Panc1 (cell line): Measurements from ENCODE around the gene AURKB.

Source experiments
- POLR2AphosphoS5 ChIP-seq: IDR thresholded peaks from 2 replicates; pipeline ENCODE4 v1.6.1; 2012; ENCODE audit warnings: mild to moderate bottlenecking, low read depth, low read length, moderate library complexity
- SIN3A ChIP-seq: IDR thresholded peaks from 2 replicates; pipeline ENCODE4 v1.6.1; 2012; ENCODE audit warnings: low read depth, mild to moderate bottlenecking, low read length, moderate library complexity, borderline replicate concordance; ENCODE audit not compliant: insufficient read depth
- TCF7L2 ChIP-seq: IDR thresholded peaks from 2 replicates; pipeline ENCODE4 v1.6.1; 2011; ENCODE audit warnings: mild to moderate bottlenecking, low read depth, low read length, inconsistent platforms
- TF ChIP-seq, protein P1 (sequence below): fragments of 450-650 bp; IDR thresholded peaks from 2 replicates; pipeline ENCODE4 v1.5.1; 2017; ENCODE audit warnings: mild to moderate bottlenecking
- TF ChIP-seq, protein P2 (sequence below), 2 experiments: IDR thresholded peaks; 2 replicates each; pipeline ENCODE4 v1.6.1; 2011 to 2012; ENCODE audit warnings: low read depth in 2 of 2, control low read depth in 1 of 2, low read length in 1 of 2, mild to moderate bottlenecking in 1 of 2, moderate library complexity in 1 of 2; ENCODE audit not compliant: insufficient read depth in 1 of 2

DNA sequence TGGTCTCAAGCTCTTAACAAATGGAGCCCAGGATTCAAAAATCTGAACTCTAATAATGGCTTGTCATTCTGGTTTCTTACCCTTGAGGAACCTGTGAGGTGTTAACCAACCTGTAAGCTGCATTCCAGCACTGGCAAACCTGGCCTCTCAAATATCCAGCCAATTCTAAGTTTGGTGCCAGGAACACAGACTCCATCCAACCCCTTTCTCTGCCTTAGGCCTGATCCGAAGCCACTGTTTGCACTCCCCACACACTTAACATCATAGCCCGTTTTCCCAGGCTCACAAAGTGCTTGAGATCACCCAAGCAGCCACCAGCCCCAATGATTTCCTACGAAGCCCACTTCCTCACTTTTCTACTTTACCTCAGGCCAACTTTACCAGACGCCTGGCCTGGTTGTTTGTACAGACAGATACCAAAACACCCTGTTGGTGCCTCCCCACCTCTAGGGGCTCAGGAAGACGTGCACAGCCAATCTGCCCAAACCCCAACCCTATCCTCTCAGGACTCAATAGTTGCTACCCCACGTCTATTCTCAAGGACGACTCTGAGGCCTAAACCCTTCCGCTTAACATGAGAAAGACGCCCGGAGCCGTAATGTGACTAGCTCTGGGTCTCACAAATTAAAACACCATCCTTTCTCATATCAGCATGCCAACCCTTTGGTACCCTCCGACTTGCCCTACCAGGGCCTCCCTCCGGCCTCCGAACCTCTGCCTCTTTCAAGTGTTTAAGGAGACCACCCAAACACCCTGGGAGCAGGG lies 55.0 kb downstream of the AURKB start:
- TF ChIP-seq, protein P1, sequence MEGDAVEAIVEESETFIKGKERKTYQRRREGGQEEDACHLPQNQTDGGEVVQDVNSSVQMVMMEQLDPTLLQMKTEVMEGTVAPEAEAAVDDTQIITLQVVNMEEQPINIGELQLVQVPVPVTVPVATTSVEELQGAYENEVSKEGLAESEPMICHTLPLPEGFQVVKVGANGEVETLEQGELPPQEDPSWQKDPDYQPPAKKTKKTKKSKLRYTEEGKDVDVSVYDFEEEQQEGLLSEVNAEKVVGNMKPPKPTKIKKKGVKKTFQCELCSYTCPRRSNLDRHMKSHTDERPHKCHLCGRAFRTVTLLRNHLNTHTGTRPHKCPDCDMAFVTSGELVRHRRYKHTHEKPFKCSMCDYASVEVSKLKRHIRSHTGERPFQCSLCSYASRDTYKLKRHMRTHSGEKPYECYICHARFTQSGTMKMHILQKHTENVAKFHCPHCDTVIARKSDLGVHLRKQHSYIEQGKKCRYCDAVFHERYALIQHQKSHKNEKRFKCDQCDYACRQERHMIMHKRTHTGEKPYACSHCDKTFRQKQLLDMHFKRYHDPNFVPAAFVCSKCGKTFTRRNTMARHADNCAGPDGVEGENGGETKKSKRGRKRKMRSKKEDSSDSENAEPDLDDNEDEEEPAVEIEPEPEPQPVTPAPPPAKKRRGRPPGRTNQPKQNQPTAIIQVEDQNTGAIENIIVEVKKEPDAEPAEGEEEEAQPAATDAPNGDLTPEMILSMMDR = no peak
- TF ChIP-seq POLR2AphosphoS5 (no peak), TCF7L2 (no peak), SIN3A (no peak)
- TF ChIP-seq, protein P2, sequence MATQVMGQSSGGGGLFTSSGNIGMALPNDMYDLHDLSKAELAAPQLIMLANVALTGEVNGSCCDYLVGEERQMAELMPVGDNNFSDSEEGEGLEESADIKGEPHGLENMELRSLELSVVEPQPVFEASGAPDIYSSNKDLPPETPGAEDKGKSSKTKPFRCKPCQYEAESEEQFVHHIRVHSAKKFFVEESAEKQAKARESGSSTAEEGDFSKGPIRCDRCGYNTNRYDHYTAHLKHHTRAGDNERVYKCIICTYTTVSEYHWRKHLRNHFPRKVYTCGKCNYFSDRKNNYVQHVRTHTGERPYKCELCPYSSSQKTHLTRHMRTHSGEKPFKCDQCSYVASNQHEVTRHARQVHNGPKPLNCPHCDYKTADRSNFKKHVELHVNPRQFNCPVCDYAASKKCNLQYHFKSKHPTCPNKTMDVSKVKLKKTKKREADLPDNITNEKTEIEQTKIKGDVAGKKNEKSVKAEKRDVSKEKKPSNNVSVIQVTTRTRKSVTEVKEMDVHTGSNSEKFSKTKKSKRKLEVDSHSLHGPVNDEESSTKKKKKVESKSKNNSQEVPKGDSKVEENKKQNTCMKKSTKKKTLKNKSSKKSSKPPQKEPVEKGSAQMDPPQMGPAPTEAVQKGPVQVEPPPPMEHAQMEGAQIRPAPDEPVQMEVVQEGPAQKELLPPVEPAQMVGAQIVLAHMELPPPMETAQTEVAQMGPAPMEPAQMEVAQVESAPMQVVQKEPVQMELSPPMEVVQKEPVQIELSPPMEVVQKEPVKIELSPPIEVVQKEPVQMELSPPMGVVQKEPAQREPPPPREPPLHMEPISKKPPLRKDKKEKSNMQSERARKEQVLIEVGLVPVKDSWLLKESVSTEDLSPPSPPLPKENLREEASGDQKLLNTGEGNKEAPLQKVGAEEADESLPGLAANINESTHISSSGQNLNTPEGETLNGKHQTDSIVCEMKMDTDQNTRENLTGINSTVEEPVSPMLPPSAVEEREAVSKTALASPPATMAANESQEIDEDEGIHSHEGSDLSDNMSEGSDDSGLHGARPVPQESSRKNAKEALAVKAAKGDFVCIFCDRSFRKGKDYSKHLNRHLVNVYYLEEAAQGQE (IDR thresholded peaks at IDR 0.05; ENCODE audit: insufficient read depth in 1 of 2, low read depth in 2 of 2, low read length in 1 of 2) = no peak
